Measurements from ENCODE around the gene ANAPC2. TPM values are rescaled to one million over a fixed set of nuclear protein-coding genes. Genes with fewer than 3 reads are reported as not detected.

Gene ANAPC2
- total and polyA plus RNA-seq, 2 of the 4 experiments (the other 2 are of a cell fraction): 9.3 to 29.5 TPM

DNA sequence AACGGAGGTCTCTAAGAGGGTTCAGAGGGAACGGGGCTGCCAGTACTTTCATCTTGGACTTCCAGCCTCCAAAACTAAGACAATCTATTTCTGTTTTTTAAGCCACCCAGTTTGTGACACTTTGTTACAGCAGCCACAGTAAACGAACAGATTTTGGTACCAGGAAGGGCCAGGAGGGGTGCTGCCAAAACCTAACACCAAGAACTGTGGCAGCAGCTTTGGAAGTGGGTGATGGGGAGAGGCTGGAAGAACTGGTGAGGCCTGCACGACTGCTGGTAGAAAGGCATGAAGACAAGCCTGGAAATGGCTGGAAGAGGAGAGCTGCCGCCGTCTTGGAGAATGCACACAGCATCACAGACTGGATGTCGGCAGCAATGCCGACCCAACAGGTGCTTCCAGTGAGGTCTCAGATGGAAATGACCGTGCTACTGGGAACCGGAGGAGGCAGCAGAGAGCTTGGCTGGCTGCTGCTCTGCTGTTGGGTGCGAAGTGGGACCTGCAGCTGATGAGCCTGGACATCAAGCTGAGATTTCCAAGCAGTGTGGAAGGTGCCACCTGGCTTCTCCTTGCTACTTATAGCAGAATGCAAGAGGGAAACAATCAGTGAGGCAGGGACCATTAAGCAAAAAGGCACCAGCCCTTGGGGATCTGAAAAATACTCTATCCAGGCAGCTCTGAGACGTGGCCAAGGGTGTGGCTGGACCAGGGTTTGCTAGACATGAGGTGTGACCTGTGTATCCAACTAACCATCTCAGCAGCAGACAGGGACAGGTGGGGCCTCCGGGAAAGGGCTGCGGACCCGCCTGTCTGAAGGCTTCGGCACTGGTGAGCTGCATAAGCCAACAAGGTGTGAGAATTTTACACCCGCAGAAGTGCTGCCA lies 11.8 kb downstream of the ANAPC2 start:
- no peaks in the 10 kb centered on the region for H3K79me1 ChIP-seq (ENCODE audit: low read depth in 1 of 2, low read length in 2 of 2)
- H3K4ac ChIP-seq (ENCODE audit: low read depth, low read length): no peak overlapping the region
- dilution Hi-C loops (cut with HindIII; ENCODE audit: low sequenced_read_pairs, unreplicated experiment) (no loop called here), in situ Hi-C loops (cut with MboI; ENCODE audit: low sequenced_read_pairs) (no loop called here), intact Hi-C loops (cut with micrococcal nuclease) (no loop called here)
- no peaks in the 10 kb centered on the region; the same call in 1 of the 2 replicates for H4K20me1 ChIP-seq (ENCODE audit: insufficient read depth, low read length)
- ATAC-seq (ENCODE audit: low read depth): peak; percentile 76
- H4K5ac ChIP-seq (ENCODE audit: low read depth, low read length): no peak overlapping the region
- BruUV-seq (replicated peaks): no TSS peak
- peaks cover 8% of the 10 kb centered on the region; the same call in 1 of the 2 replicates for H3K27me3 ChIP-seq (ENCODE audit: control insufficient read depth, insufficient read depth, low read length)
- no peak overlapping the region for H4K91ac ChIP-seq (ENCODE audit: insufficient read depth, low read depth, low read length)
- H3K27ac ChIP-seq (ENCODE audit: insufficient read depth, low read length): no peak overlapping the region
- peak; percentile 17 for DNase-seq
- 0 out of 2 replicates have a peak, but pooled peaks cover 2% of the 10 kb centered on the region for H3K9me1 ChIP-seq (ENCODE audit: insufficient read depth, low read length)
- ChIA-PET POLR2A (ENCODE audit: unreplicated experiment) (no interaction called here), CTCF (no interaction called here)
- H3K9me3 ChIP-seq (ENCODE audit: control insufficient read depth, insufficient read depth, low read length): no peaks in the 10 kb centered on the region
- H2BK5ac ChIP-seq (ENCODE audit: low read depth, low read length, poor library complexity, severe bottlenecking): no peak overlapping the region
- 64% methylated on average over 11 of the region's 17 CpGs; no CpG with 5 or more reads in 1 of the 2 experiments for WGBS, 2 experiments (ENCODE audit: extremely low coverage in 2 of 2, insufficient read length in 1 of 2)
- H2AK9ac ChIP-seq (replicated peaks; ENCODE audit: low read depth, low read length, poor library complexity): no peak overlapping the region
- H3K4me1 ChIP-seq (ENCODE audit: control insufficient read depth, insufficient read depth, low read length): no peaks in the 10 kb centered on the region; the same call in 1 of the 2 replicates
- H3K56ac ChIP-seq (ENCODE audit: extremely low read depth, insufficient read depth, low read length): no peak overlapping the region
- H2BK20ac ChIP-seq (ENCODE audit: low read depth, low read length): no peak overlapping the region
- no peak overlapping the region for H3K14ac ChIP-seq (replicated peaks; ENCODE audit: low read depth, low read length)
- no peak overlapping the region for H3K18ac ChIP-seq (ENCODE audit: low read depth, low read length)
- H3K4me2 ChIP-seq (ENCODE audit: low read depth, low read length): no peak overlapping the region
- H4K8ac ChIP-seq (ENCODE audit: low read depth in 2 of 2, low read length in 2 of 2): no peak overlapping the region
- no peak overlapping the region for H2AFZ ChIP-seq (replicated peaks; ENCODE audit: low read length, poor library complexity)
- H3K36me3 ChIP-seq (ENCODE audit: control insufficient read depth, insufficient read depth, low read length): peaks cover 37% of the 10 kb centered on the region
- H3K23ac ChIP-seq (ENCODE audit: low read depth, low read length): no peak overlapping the region
- no peak overlapping the region for H2BK120ac ChIP-seq (ENCODE audit: low read depth, low read length)
- no peak overlapping the region for H3K9ac ChIP-seq (ENCODE audit: low read depth, low read length)
- H2AK5ac ChIP-seq (ENCODE audit: low read depth, low read length): no peak overlapping the region
- no peak for TF ChIP-seq CHD1 (IDR thresholded peaks at IDR 0.05; ENCODE audit: low read depth, low read length)
- no peak for TF ChIP-seq CEBPB (IDR thresholded peaks at IDR 0.05; ENCODE audit: low read depth, low read length)
- TF ChIP-seq, protein P1, sequence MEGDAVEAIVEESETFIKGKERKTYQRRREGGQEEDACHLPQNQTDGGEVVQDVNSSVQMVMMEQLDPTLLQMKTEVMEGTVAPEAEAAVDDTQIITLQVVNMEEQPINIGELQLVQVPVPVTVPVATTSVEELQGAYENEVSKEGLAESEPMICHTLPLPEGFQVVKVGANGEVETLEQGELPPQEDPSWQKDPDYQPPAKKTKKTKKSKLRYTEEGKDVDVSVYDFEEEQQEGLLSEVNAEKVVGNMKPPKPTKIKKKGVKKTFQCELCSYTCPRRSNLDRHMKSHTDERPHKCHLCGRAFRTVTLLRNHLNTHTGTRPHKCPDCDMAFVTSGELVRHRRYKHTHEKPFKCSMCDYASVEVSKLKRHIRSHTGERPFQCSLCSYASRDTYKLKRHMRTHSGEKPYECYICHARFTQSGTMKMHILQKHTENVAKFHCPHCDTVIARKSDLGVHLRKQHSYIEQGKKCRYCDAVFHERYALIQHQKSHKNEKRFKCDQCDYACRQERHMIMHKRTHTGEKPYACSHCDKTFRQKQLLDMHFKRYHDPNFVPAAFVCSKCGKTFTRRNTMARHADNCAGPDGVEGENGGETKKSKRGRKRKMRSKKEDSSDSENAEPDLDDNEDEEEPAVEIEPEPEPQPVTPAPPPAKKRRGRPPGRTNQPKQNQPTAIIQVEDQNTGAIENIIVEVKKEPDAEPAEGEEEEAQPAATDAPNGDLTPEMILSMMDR (conservative IDR thresholded peaks at IDR 0.05; ENCODE audit: low read depth, low read length): peak; percentile 47
- no peak for TF ChIP-seq FOS (IDR thresholded peaks at IDR 0.05; ENCODE audit: low read depth, low read length)
- TF ChIP-seq RAD21 (IDR thresholded peaks at IDR 0.05; ENCODE audit: low read length): peak; percentile 35; the same call in 1 of the 2 replicates
- no peak overlapping the region for H3K4me3 ChIP-seq (ENCODE audit: insufficient read depth, low read depth, low read length)
- no peak overlapping the region for H2BK15ac ChIP-seq (ENCODE audit: low read depth, low read length)
